Transverse colon (tissue), 4 donors: ENCODE data around the gene KRT32. TPM values are rescaled to one million over a fixed set of nuclear protein-coding genes. Genes with fewer than 3 reads are reported as not detected.
A peak's percentile ranks its signal among the peaks of the same experiment; 100 is the strongest.
"Not testable (repeated sequence)": the region's sequence is repeated elsewhere in the genome, so short reads cannot be mapped to it uniquely, and the experiment has no call there.

ENCODE experiments used
- DNase-seq: peaks from one replicate; pipeline ENCODE4 v3.0.0-alpha.2; 2019
- H3K27ac ChIP-seq, 4 donors: fragments of 200-600 bp; sonication (generic); 2 replicates each; pipeline ENCODE4 v1.5.1; 2016 to 2018; ENCODE audit warnings: inconsistent platforms in 4 of 4
- H3K27me3 ChIP-seq: fragments of 200-600 bp; sonication (generic); 2 replicates; pipeline ENCODE4 v1.5.1; 2017; ENCODE audit warnings: inconsistent platforms
- H3K36me3 ChIP-seq, 4 donors: fragments of 200-600 bp; sonication (generic); 2 replicates each; pipeline ENCODE4 v1.5.1; 2017 to 2019; ENCODE audit warnings: inconsistent platforms in 4 of 4
- H3K4me1 ChIP-seq, 4 donors: fragments of 200-600 bp; sonication (generic); 2 replicates each; pipeline ENCODE4 v1.5.1; 2017 to 2020; ENCODE audit warnings: inconsistent platforms in 4 of 4
- H3K4me3 ChIP-seq, 4 donors: fragments of 200-600 bp; sonication (generic); 1 replicate in 1 of 4; 2 replicates in 3 of 4; pipeline versions ENCODE4 v1.5.1 to v1.6.1; 2017 to 2019; ENCODE audit warnings: inconsistent platforms in 4 of 4
- H3K9me3 ChIP-seq, 2 donors: fragments of 200-600 bp; sonication (generic); 2 replicates each; pipeline ENCODE4 v1.5.1; 2017 to 2019; ENCODE audit warnings: inconsistent platforms in 2 of 2
- CTCF ChIP-seq, 5 experiments: fragments of 200-600 bp in 3 of 5; fragments of 450-650 bp in 2 of 5; sonication (generic) in 3 of 5; IDR thresholded peaks; 1 replicate in 2 of 5; 2 replicates in 3 of 5; pipeline ENCODE4 v1.5.1; 2016 to 2017; ENCODE audit warnings: antibody characterized with exemption in 5 of 5, inconsistent platforms in 3 of 5, mild to moderate bottlenecking in 2 of 5, moderate library complexity in 1 of 5
- EP300 ChIP-seq: sonication (generic); formaldehyde crosslinking; IDR thresholded peaks from one replicate; pipeline ENCODE4 v1.6.1; 2017; ENCODE audit warnings: antibody characterized with exemption, low read depth
- POLR2A ChIP-seq: fragments of 450-650 bp; IDR thresholded peaks from one replicate; pipeline ENCODE4 v1.6.1; 2016; ENCODE audit warnings: antibody characterized with exemption, mild to moderate bottlenecking, moderate library complexity
- POLR2AphosphoS5 ChIP-seq, 3 donors: sonication (generic); formaldehyde crosslinking; IDR thresholded peaks; one replicate each; pipeline ENCODE4 v1.6.1; 2016; ENCODE audit warnings: antibody characterized with exemption in 3 of 3
- WGBS, 2 donors: methylation state at CpG; one replicate each; pipeline ENCODE4 v1.1.5; 2018; ENCODE audit warnings: low coverage in 1 of 2; 5-methylcytosine and 5-hydroxymethylcytosine counted together
- in situ Hi-C, 4 donors: fragments of 200-750 bp; cut with MboI; loops; one replicate each; pipeline versions ENCODE4 v1.15.0 to v1.15.1; 2017; ENCODE audit warnings: low sequenced_read_pairs in 3 of 4, low pct_ligation_motif_present in 1 of 4, low pct_unique_long_range_greater_than_20kb in 1 of 4
- intact Hi-C: fragments of 100-400 bp; cut with DNase I; formaldehyde crosslinking; loops from one replicate; pipeline ENCODE4 v1.15.1; 2023; ENCODE audit warnings: low total_unique reads
- total RNA-seq, 4 donors: library from RNA; depleted of rRNA; stranded (reverse); fragments of >200 nt; gene quantifications; one replicate each; pipeline ENCODE4 v1.1.0, GENCODE V29; 2016

Gene KRT32
- total RNA-seq, 4 donors from 2014 or later = not detected

GRCh38 chr17:41428591-41429291 is 38.4 kb downstream of the KRT32 start:
- in situ Hi-C loops (no loop called here), intact Hi-C loops (no loop called here)
- Histone ChIP-seq H3K4me3 (no peak overlapping the region), H3K36me3 (no peaks in the 10 kb centered on the region), H3K4me1 (no peaks in the 10 kb centered on the region), H3K27me3 (no peaks in the 10 kb centered on the region), H3K27ac (no peak overlapping the region), H3K9me3 (no peaks in the 10 kb centered on the region)
- WGBS, 2 donors = 52 to 88% methylated on average over 2 to 4 of the region's 4 CpGs
- TF ChIP-seq POLR2AphosphoS5 (IDR thresholded peaks at IDR 0.05) = no peak
- TF ChIP-seq CTCF (IDR thresholded peaks at IDR 0.05) = no peak
- no peak for TF ChIP-seq POLR2A
- no peak for TF ChIP-seq EP300
- no peak for DNase-seq

- Histone ChIP-seq H3K36me3 (no peaks in the 10 kb centered on the region), H3K9me3 (no peaks in the 10 kb centered on the region), H3K27ac (no peak within 1 kb of the TSS), H3K27me3 (no peaks in the 10 kb centered on the region), H3K4me1 (no peaks in the 10 kb centered on the region), H3K4me3 (no peak within 1 kb of the TSS)
- in situ Hi-C loops = no loop called here
- TF ChIP-seq POLR2A (no peak), EP300 (no peak), CTCF (IDR thresholded peaks at IDR 0.05) (no peak), POLR2AphosphoS5 (IDR thresholded peaks at IDR 0.05) (no peak)
- intact Hi-C loops = no loop called here
- WGBS, 2 donors = 91% methylated on average over 13 of the region's 13 CpGs; no CpG with 5 or more reads in 1 of the 2 donors
- no peak for DNase-seq
These were observed 43.0 kb downstream of the KRT32 start, which contains the start of gene KRT37 for GRCh38 chr17:41424111-41424635. TSS of gene KRT37 (minus strand) at chr17:41424585. CDS start at chr17:41424523, 62 bp downstream.

GRCh38 chr17:41422586-41422985 is 44.6 kb downstream of the KRT32 start:
- 88% methylated on average over 11 of the region's 11 CpGs; no CpG with 5 or more reads in 1 of the 2 donors for WGBS, 2 donors
- H3K36me3 ChIP-seq, intact Hi-C loops: not testable (repeated sequence)

GRCh38 chr17:41421617-41422016 is 45.6 kb downstream of the KRT32 start:
- TF ChIP-seq CTCF (IDR thresholded peaks at IDR 0.05) (no peak), POLR2AphosphoS5 (IDR thresholded peaks at IDR 0.05) (peak in 1 of 3 donors; percentile 29)
- H3K4me1 ChIP-seq = no peaks in the 10 kb centered on the region
- no peak overlapping the region for H3K27ac ChIP-seq
- no peak for DNase-seq
- H3K27me3 ChIP-seq = no peaks in the 10 kb centered on the region
- H3K9me3 ChIP-seq = no peaks in the 10 kb centered on the region
- 60 to 71% methylated on average over 1 to 4 of the region's 4 CpGs for WGBS, 2 donors
- intact Hi-C loops = no loop called here
- no peaks in the 10 kb centered on the region for H3K36me3 ChIP-seq
- in situ Hi-C loops = no loop called here
- no peak overlapping the region for H3K4me3 ChIP-seq

More at GRCh38 chr17:41422586-41422985, 44.6 kb downstream of the KRT32 start:
- H3K4me3 ChIP-seq, H3K4me1 ChIP-seq, H3K27ac ChIP-seq, in situ Hi-C loops, H3K9me3 ChIP-seq, H3K27me3 ChIP-seq, DNase-seq: not testable (repeated sequence)
